Superior temporal gyrus (tissue), 1 donor: Measurements from ENCODE around the gene KRT32.
"Not testable (repeated sequence)": the region's sequence is repeated elsewhere in the genome, so short reads cannot be mapped to it uniquely, and the experiment has no call there.

Experiments used
- DNase-seq: peaks from one replicate; pipeline ENCODE4 v3.0.0-alpha.2; 2016; ENCODE audit errors: extremely low spot score

The KRT32 gene

DNA sequence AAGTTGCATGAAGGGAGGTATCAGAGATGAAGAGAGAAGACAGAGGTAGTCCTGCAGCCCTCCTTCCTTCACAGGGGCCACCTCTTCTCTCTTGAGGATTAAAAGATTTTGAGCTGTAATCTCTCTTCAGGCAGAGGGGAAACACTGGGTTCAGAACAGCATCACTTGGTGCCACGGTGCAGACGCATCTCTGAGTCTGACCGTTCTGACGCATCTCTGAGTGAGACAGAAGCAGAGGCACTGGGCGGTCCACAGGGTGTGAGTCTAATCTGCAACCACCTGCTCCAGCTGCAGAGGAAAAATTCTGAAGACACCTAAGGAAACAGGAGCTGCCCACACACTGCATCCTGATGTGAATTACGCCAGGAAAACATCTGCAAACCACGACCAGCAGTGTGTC is 37.5 kb downstream of the KRT32 start:
- DNase-seq = no peak

DNA sequence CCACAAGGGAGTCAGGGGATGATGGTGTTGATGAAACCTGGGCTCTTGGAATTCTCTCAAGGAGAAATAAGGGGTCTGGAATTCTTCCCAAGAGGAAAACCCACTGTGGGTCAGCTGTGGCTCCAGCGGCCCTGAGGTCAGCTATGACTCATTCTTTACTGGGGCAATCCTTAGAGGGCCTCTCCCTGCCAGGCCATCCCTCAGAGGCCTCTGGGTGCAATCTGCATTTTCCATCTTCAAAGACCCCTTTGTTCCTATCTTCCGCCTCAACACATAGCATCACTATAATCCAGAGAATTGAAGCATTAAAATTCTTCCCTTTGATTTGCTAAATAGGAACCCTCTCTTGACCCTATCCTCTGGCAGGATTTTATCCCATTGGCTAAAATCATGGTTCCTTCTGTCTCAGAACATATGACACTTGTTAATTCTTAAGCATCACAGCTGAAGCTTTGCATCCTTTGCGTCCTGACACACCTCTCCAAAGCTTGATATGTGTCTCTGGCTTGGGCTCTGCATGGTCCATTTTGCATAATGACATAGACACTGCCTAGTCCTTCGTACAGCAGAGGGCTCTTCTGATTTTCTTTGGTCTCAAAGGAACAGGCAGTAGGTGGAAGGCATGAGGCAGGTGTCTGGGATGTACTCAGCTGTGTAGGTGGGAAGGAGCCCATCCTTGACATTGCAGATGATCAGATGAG is 38.4 kb downstream of the KRT32 start:
- no peak for DNase-seq

DNA sequence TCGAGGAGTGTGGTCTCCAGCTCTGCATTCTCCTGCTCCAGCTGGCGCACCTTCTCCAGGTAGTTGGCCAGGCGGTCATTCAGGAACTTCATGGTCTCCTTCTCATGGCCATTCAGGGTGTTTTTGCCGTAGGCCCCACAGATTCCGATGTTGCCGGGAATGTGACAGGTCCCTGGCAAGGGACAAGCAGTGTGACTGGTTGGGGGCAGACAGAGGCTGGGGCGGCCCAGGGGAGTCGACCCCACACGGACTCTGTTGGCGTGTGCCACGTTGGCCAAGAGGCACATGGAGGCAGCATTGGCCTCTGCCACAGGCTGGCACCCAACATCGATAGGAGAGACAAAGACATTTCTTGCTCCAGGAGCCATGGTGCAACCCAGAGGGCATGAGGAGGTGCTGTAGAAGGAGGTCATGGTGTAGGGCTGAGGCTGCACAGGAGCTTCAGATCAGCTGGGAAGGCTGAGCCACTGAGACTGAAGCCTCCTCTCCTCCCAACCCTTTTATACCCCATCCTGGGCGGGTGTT is 43.0 kb downstream of the KRT32 start, which contains the start of gene KRT37:
TSS of gene KRT37 (minus strand) at position 475 of the 525 bp plus-strand sequence. CDS start at position 413, 62 bp downstream.
- DNase-seq = no peak

DNA sequence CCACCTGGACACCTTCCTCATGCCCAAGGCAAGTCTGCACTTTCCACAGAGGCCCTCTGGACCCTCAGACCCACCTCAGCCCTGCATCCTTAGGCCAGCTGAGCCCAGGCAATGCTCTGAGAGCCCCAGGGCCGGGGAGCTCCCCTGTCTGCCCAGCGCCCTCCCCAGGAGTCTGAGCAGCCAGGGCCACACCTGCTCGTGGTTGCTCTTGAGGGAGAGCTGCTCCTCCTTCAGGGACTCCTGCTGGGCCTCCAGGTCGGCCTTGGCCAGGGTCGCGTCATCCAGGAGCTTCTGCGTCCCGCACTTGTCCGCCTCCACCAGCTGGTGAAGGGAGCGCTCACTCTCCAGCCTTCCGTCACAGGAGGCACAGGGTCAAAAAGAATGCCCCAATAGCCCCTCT is 44.6 kb downstream of the KRT32 start:
- not testable (repeated sequence) for DNase-seq

DNA sequence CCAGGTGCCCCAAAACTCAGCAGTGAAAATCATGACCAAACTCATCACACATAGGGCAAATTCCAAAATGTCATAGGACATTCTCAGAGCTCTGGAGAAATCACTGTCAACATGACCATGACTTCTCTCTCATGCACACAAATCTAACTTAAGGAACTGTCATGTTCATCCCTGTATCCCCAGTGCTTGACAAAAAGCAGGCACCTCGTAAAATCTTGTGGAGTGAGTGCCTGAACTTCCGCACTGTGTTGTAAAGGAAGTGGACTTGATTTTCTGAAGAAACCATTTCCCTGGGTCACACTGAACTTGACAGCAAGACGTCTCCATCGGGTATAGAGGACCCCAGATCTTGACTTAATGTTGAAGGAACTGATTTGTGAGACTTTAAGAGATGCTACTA is 45.6 kb downstream of the KRT32 start:
- DNase-seq = no peak

DNA sequence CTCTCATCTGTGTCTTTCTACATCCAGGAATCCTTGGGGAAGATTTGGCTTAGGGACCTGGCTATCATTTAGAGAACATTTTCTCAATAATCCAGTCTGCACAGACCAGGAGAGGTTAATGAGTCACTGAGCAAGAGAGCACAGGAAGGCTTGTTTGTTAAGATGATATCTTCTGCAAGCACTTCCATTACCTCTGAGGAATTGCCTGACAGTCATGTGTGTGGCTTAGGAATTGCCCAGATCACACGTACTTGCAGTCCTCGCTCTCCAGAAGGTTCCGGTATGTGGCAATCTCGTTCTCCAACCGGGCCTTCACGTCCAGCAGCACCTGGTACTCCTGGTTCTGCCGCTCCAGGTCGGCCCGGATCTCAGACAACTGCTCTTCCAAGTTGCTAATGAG is 46.1 kb downstream of the KRT32 start:
- DNase-seq = no peak

DNA sequence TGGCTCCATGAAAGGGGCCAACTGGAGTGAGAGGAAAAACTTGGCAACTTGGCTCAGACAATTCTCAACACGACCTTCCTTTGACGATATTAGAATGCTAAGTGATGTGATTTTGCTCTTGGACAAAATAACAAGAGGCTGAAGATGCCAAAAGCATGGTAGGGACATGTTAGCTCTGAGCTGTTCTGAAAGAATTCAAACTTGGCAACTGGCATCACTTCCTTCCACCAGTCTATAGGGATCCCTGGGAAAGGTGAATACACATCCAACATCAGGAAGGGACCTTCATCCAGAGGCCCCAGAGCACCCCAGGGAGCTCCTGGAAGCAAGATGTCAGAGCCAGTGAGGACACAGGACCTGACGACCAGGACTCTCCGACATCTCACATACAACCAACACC is 47.1 kb downstream of the KRT32 start:
- no peak for DNase-seq

DNA sequence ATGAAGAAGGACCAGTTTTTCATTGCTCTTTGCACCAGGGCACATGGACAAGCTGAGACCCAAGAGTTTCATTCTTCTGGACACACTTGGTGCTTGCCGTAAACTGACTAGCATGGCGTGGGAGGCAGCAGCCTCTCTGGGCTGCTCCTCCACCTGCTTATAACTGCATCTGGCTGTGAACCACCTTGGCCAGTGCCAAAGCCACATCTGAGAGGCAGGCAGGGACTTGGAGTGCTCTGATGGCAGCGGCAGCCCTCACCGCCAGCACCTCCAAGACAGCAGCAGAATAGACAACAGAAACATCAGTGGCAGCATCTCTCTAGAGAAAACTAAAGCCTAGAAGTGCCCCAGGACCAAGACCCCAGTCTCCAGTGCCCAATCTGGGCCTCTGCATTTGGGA is 47.5 kb downstream of the KRT32 start:
- no peak for DNase-seq

DNA sequence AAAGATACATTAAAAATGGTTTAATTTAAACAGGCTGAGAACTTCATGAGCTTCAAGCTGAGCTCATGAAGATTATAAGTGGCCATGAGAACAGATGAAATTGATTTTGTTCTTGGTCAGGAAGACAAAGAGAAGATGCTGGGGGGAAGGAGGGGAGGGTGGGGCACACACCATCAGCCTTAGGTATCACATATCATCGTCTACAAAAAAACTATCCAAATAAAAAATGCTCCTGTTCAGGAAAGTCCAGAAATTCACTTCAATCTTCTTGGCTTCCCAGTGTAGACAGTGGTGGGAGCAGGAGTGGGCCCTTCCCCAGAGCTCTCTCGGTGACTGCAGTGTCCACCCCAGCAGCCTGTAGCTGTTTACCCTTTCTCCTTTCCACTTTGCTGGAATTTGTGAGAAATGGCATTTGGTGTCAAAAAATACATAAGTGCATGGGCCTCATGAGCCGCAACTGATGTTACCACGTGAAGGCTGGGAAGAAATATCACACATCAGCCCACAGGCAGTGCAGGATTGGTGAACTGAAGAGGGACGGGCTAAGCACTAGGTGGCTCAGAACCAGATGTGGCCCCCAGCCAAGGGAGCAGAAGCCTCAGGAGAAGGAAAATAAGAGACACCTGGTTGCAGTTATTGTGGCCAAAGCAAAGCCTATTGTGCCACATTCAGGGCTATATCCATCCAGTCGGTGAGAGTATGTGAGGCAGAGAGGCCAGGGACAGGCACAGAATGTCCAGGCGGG is 48.9 kb downstream of the KRT32 start:
- no peak for DNase-seq

DNA sequence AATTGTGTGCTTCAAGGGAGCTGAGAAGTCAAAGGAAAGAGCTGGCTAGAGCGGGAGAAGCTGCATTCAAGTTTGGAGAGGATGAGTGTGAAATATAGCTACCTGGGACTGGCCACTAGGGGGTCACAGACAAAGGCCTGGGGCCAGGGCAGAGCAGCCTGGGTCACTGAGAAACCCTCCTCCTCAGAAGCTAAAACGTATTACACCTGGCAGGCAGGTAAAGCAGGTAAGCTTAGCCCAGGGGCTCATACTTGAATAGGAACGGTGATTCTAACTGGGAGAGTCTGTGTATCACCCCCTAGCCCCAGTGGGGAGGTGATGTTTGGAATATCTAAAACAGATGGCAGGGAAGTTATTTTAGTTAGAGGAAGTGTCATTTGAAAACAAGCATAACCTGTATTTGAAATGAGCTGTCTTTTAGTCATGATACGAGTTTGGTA is 49.6 kb downstream of the KRT32 start:
- no peak for DNase-seq

DNA sequence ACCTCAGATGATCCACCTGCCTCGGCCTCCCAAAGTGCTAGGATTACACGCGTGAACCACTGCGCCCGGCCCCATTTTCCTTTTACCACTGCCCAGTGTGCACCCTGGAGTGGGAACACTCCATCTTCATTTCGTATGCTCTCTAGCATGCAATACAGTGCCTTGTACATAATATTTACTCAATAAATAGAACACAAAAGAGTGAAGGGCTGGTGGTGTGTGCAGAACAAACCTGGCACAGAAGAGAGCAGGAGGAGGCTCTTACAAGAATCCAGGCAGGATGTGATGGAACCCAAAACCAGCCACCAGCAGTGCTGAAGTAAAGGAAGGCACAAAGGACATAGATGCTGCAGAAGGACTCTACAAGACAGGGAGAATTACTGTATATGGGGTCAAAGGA is 50.1 kb downstream of the KRT32 start:
- no peak for DNase-seq

DNA sequence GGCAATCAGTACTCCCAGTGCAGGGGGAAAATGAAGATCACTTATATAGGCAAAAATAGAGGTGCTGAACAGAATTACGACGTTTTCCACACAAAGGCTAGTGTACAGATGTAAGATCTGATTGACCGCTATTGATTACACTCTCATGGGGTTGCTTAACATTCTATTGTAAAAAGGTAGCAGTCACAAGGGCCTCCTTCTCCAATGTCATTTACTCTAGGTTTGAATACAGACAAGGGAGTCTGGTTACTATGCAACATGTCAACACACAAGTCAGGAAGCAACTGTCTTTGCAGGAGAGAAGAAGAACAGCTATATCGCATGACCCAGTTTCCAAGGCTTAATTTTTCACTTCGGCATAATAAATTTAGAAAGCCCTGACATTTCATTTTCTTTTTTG is 50.7 kb downstream of the KRT32 start:
- DNase-seq = no peak

DNA sequence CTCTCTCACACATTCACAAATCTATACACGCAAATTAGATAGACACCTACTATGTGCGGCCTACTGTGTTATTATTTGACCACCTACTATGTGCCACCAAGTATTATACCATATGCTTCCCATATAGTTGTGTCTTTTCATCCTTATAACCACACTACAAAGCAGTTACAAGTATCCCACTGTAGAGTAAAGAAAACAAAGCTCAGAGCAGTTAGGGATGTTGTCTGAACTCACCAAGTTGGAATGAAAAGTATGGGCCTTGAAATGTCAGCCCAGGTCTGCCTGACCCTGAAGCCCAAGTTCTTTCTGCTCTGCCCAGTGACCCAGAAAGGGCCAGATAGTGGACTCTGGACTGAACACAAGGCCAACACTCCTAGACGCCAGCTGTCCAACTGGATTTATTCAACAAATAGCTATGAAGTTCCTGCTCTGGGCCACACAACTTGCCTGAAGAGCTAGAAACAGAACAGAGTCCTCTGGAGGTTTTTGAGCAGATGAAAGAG is 51.3 kb downstream of the KRT32 start:
- no peak for DNase-seq

DNA sequence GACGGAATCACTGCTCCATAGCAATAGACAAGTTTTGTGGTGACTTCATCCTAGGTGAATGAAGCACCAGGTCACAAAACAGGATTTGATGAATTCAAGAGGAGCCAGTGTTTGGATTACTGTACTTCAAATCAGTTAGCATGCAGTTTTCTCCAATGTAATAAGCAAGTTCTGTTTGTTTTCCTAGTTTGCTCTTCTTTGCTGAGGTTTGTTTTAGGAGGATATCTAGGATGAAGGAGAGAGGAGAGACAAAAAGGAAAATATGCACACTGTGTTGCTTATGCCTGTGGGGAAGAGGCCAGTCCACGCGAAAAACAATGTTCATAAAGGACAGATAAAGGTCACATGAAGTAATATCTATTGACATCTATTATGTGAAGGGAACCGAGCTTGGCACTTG is 51.8 kb downstream of the KRT32 start:
- DNase-seq = no peak

DNA sequence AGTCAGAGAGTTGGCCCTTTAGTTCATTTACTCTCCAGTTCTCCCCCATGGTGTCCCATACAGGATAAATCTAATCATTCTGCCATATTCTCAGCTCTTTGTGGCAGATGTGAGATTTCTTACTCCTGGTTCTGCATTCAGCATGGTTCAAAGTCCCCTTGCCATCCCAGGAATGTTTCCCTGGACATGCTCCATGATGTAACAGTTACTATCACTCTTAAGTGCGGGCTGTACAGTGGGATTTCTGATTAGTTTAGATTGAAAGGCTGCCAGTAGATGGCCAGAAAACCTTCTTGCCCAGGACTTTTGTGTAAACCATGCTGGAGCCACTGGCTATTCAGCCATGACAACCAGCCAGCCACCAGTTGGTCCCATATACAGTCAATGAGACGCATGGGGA is 53.2 kb downstream of the KRT32 start:
- no peak for DNase-seq

DNA sequence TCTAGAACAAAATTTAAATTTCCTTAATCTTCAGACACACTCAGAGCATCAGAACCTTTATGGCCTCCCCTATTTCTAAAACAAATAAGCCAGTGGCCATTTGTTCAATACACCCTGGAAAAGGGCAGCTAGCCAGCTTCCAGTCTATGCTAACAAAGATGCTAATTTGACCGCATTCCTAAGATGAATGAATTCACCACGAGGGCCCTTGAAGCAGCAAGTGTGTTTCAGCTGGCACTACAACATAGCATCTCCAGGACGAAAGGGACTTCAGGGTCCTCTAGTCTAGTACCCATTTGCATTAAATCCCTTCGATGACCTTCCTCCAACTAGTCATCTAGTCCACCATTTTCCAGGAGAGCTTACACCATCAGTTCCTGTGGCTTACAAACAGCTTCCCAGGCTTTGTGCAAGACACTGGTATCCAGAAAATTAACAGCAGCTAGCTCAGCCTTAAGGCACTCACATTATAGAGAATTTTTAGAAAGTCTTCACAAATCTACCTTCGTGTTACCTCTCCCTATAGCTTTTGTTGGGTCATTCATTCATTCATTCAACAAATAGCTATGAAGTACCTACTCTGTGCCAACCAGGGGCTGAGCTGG is 53.7 kb downstream of the KRT32 start:
- no peak for DNase-seq

DNA sequence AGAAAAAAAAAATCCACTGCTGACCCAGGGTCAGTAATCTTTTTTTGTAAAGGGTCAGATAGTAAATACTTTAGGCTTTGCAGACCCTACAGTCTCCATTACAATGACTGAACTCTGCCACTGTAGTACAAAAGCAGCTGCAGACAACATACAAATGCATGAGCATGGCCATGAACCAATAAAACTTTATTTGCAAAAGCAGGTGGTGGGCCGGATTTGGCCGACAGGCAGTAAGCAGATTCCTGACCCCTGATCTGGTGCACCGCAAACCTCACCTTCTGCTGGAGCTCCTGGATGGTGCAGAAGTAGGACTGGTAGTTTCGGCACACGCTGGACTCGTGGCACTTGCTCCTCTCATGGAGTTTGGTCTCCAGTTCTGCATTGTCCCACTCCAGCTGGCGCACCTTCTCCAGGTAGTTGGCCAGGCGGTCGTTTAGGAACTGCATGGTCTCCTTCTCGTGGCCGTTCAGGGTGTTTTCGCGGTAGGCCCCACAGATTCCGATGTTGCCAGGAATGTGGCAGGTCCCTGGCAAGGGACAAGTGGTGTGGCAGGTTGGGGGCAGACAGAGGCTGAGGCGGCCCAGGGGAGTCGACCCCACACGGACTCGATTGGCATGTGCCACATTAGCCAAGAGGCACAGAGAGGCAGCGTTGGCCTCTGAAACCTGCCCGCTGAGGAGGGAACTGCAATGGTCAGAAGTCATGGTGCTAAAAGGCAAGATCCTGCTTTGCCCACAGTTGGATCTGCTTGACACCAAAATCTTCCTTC is 55.9 kb downstream of the KRT32 start:
- DNase-seq = no peak
